Gastrocnemius medialis (tissue), 4 donors: ENCODE results near the gene PFDN1. TPM values are rescaled to one million over a fixed set of nuclear protein-coding genes. Genes with fewer than 3 reads are reported as not detected.

Source experiments
- ATAC-seq, 2 donors: fragments of 150-250 bp; one replicate each; pipeline ENCODE4 v1.9.1; 2016
- DNase-seq, 2 donors: peaks; one replicate each; pipeline ENCODE4 v3.0.0-alpha.2; 2019
- H3K27ac ChIP-seq, 4 donors: fragments of 200-600 bp; sonication (generic); 1 replicate in 1 of 4; 2 replicates in 3 of 4; pipeline ENCODE4 v1.5.1; 2016 to 2018; ENCODE audit warnings: mild to moderate bottlenecking in 2 of 4, moderate library complexity in 1 of 4
- H3K27me3 ChIP-seq, 3 donors: fragments of 200-600 bp; sonication (generic) in 2 of 3; 1 replicate in 1 of 3; 2 replicates in 2 of 3; pipeline versions ENCODE4 v1.5.1 to v1.6.0; 2016 to 2019; ENCODE audit warnings: mild to moderate bottlenecking in 1 of 3, moderate library complexity in 1 of 3
- H3K36me3 ChIP-seq, 2 donors: fragments of 200-600 bp; sonication (generic) in 1 of 2; one replicate each; pipeline ENCODE4 v1.5.1; 2017 to 2018
- H3K4me1 ChIP-seq, 2 donors: fragments of 200-600 bp; sonication (generic) in 1 of 2; one replicate each; pipeline ENCODE4 v1.5.1; 2016 to 2017; ENCODE audit warnings: mild to moderate bottlenecking in 2 of 2
- H3K4me3 ChIP-seq, 4 donors: fragments of 200-600 bp; sonication (generic) in 3 of 4; 1 replicate in 1 of 4; 2 replicates in 3 of 4; pipeline ENCODE4 v1.5.1; 2016 to 2019; ENCODE audit warnings: mild to moderate bottlenecking in 2 of 4
- H3K9me3 ChIP-seq, 3 donors: fragments of 200-600 bp; sonication (generic) in 2 of 3; 1 replicate in 1 of 3; 2 replicates in 2 of 3; pipeline ENCODE4 v1.5.1; 2016 to 2019
- CTCF ChIP-seq, 5 experiments: fragments of 450-650 bp in 3 of 5; fragments of 200-600 bp in 2 of 5; sonication (generic) in 2 of 5; IDR thresholded peaks in 4 of 5; conservative IDR thresholded peaks in 1 of 5; 1 replicate in 4 of 5; 2 replicates in 1 of 5; pipeline ENCODE4 v1.5.1; 2016 to 2019; ENCODE audit warnings: antibody characterized with exemption in 5 of 5, mild to moderate bottlenecking in 3 of 5, moderate library complexity in 3 of 5
- POLR2A ChIP-seq, 2 donors: fragments of 450-650 bp; IDR thresholded peaks; one replicate each; pipeline ENCODE4 v1.6.1; 2017; ENCODE audit warnings: antibody characterized with exemption in 2 of 2, mild to moderate bottlenecking in 2 of 2, moderate library complexity in 2 of 2
- in situ Hi-C, 4 donors: fragments of 200-750 bp; cut with MboI; loops; one replicate each; pipeline versions ENCODE4 v1.15.0 to v1.8.0; 2017; ENCODE audit warnings: low sequenced_read_pairs in 4 of 4
- intact Hi-C: fragments of 100-400 bp; cut with DNase I; formaldehyde crosslinking; loops from one replicate; pipeline ENCODE4 v1.15.1; 2023; ENCODE audit warnings: low total_unique reads
- total RNA-seq, 4 donors: library from RNA; depleted of rRNA; stranded (reverse); fragments of >200 nt; gene quantifications; one replicate each; pipeline versions ENCODE4 v1.1.0 to v1.2.3, GENCODE V29; 2016

The PFDN1 gene
- total RNA-seq, 4 donors from 2014 or later: 47.9 to 81.0 (median 77.9) TPM

- Histone ChIP-seq H3K4me3 (no peak overlapping the region), H3K27me3 (no peaks in the 10 kb centered on the region), H3K4me1 (peaks cover 25 to 28% of the 10 kb centered on the region in 2 donors), H3K36me3 (no peaks in the 10 kb centered on the region), H3K9me3 (no peaks in the 10 kb centered on the region), H3K27ac (peak overlapping the region; percentile 64 to 76 (median 72))
- in situ Hi-C loops: no loop called here
- peak; percentile 51 to 53 for ATAC-seq
- DNase-seq: peak in 1 of 2 donors; percentile 26
- TF ChIP-seq CTCF (IDR thresholded peaks at IDR 0.05 in 4 of 5, conservative IDR thresholded peaks at IDR 0.05 in 1 of 5) (no peak), POLR2A (IDR thresholded peaks at IDR 0.05) (no peak)
- intact Hi-C loops: no loop called here
These were observed 9.3 kb upstream of the PFDN1 start for GRCh38 chr5:140312067-140312790.

GRCh38 chr5:140311011-140311467 lies 8.1 kb upstream of the PFDN1 start:
- no peaks in the 10 kb centered on the region for H3K27me3 ChIP-seq
- intact Hi-C loops: no loop called here
- H3K4me3 ChIP-seq: no peak overlapping the region
- ATAC-seq (peak; percentile 55 to 56), DNase-seq (no peak)
- no peaks in the 10 kb centered on the region for H3K9me3 ChIP-seq
- H3K4me1 ChIP-seq: peaks cover 25 to 28% of the 10 kb centered on the region in 2 donors
- TF ChIP-seq CTCF (IDR thresholded peaks at IDR 0.05 in 4 of 5, conservative IDR thresholded peaks at IDR 0.05 in 1 of 5): no peak
- TF ChIP-seq POLR2A (IDR thresholded peaks at IDR 0.05): no peak
- H3K27ac ChIP-seq: peak overlapping the region; percentile 64 to 76 (median 72)
- H3K36me3 ChIP-seq: no peaks in the 10 kb centered on the region
- in situ Hi-C loops: no loop called here

- no peak for DNase-seq
- Histone ChIP-seq H3K36me3 (no peaks in the 10 kb centered on the region), H3K27me3 (no peaks in the 10 kb centered on the region), H3K4me3 (no peak overlapping the region), H3K27ac (peak overlapping the region in 3 of 4 donors; percentile 64 to 76 (median 72)), H3K9me3 (no peaks in the 10 kb centered on the region), H3K4me1 (peaks cover 25 to 28% of the 10 kb centered on the region in 2 donors)
- intact Hi-C loops (no loop called here), in situ Hi-C loops (no loop called here)
- no peak for ATAC-seq
- TF ChIP-seq POLR2A (IDR thresholded peaks at IDR 0.05) (no peak), CTCF (IDR thresholded peaks at IDR 0.05 in 4 of 5, conservative IDR thresholded peaks at IDR 0.05 in 1 of 5) (no peak)
These were observed 7.5 kb upstream of the PFDN1 start for GRCh38 chr5:140310434-140310833.

- no peak overlapping the region for H3K27ac ChIP-seq
- no peak overlapping the region for H3K4me3 ChIP-seq
- no peak for TF ChIP-seq POLR2A (IDR thresholded peaks at IDR 0.05)
- intact Hi-C loops (no loop called here), in situ Hi-C loops (no loop called here)
- H3K36me3 ChIP-seq: no peaks in the 10 kb centered on the region
- DNase-seq (no peak), ATAC-seq (no peak)
- H3K4me1 ChIP-seq: peaks cover 25 to 28% of the 10 kb centered on the region in 2 donors
- H3K9me3 ChIP-seq: no peaks in the 10 kb centered on the region
- H3K27me3 ChIP-seq: no peaks in the 10 kb centered on the region
These were observed 6.9 kb upstream of the PFDN1 start for GRCh38 chr5:140309706-140310249.

- peaks cover 25 to 26% of the 10 kb centered on the region in 2 donors for H3K4me1 ChIP-seq
- TF ChIP-seq CTCF (IDR thresholded peaks at IDR 0.05 in 4 of 5, conservative IDR thresholded peaks at IDR 0.05 in 1 of 5) (no peak), POLR2A (IDR thresholded peaks at IDR 0.05) (no peak)
- in situ Hi-C loops (no loop called here), intact Hi-C loops (no loop called here)
- H3K36me3 ChIP-seq: no peaks in the 10 kb centered on the region
- H3K27ac ChIP-seq: no peak overlapping the region
- no peak for DNase-seq
- no peak for ATAC-seq
- no peaks in the 10 kb centered on the region for H3K27me3 ChIP-seq
- H3K4me3 ChIP-seq: no peak overlapping the region
- no peaks in the 10 kb centered on the region for H3K9me3 ChIP-seq
These were observed 2.6 kb upstream of the PFDN1 start for GRCh38 chr5:140305471-140305870.
